HG02763 (cell line): ENCODE data around the gene TMEM207.
A peak's percentile ranks its signal among the peaks of the same experiment; 100 is the strongest.

Experiments used
- ATAC-seq: cut with Tn5 transposase; IDR thresholded peaks from one replicate; pipeline ENCODE4 v1.9.1; 2021; ENCODE audit warnings: mild to moderate bottlenecking, moderate library complexity; ENCODE audit not compliant: unreplicated experiment

The TMEM207 gene

DNA sequence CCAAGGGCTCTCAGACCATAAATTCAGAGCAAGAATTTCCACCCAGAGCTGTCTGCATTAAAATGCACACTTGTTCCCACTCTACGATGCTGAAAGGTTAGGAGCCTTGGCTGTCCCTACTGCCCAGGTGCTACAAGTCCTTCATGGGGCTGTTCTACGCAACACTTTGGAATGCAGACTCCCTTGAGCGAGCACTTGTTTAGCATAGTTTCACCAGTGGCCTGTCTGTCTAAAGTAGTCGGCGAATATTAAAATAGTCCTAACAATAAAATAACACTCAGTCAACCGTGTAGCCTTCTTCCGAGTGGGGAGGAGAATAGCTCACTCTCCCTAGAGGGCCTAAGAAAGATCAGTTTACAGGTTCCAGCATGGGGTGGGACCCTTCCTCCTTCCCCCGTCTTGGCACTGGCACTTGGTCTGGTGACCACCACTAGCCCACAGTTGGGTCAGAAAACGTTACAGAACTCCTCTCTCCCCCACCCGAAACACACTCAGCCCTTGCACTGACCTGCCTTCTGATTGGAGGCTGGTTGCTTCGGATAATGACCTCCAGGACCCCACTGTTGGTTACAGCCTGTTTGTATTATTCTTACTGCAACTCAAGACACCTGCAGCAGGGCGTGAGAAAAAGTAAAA lies 62.0 kb downstream of the TMEM207 start, which contains the start of gene CLDN16:
TSS of gene CLDN16 (plus strand) at position 586 of the 636 bp plus-strand sequence. CDS start 167 bp downstream, outside the sequence.
- no peak for ATAC-seq

GRCh38 chr3:190385731-190386688 lies 63.7 kb downstream of the TMEM207 start:
- no peak for ATAC-seq

- ATAC-seq = peak; percentile 68
Observed at GRCh38 chr3:190384309-190384756, 65.4 kb downstream of the TMEM207 start.

GRCh38 chr3:190382082-190382481 lies 67.6 kb downstream of the TMEM207 start:
- no peak for ATAC-seq

DNA sequence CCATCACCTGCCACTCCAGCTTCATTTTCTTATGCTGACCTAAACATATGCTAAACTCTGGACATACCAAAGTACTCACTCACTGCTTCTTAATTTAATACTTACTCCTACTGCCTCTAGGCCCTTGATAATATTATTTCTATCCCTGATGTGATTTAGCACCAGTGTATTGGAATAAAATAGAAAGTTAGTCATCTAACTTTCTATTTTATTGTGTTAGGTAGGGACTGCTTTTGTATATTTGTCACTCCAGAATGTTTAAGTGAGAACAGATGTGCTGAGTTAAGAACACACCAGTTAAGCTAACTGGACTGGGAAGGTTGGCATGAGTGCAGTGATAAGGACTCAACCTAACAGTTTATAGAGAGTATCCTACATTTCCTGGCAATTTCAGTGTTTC lies 68.3 kb downstream of the TMEM207 start:
- ATAC-seq = no peak

- ATAC-seq = no peak
Observed at GRCh38 chr3:190380184-190380583, 69.5 kb downstream of the TMEM207 start.
